SU-DHL-6 (cell line): Measurements from ENCODE around the gene TGFBR3L.

Experiments
- CTCF ChIP-seq: fragments of 200-600 bp; sonication (generic); IDR thresholded peaks from one replicate; pipeline ENCODE4 v1.5.1; 2017; ENCODE audit warnings: antibody characterized with exemption, mild to moderate bottlenecking, low read length, moderate library complexity; ENCODE audit not compliant: insufficient read depth, poor library complexity, severe bottlenecking
- EZH2phosphoT487 ChIP-seq: fragments of 200-600 bp; sonication (generic), shearing (Covaris generic); conservative IDR thresholded peaks from 2 replicates; pipeline ENCODE4 v1.6.1; 2018; ENCODE audit warnings: mild to moderate bottlenecking, antibody characterized with exemption, low read length, moderate library complexity, mixed read lengths

- TF ChIP-seq EZH2phosphoT487 (no peak), CTCF (peak; percentile 82)
Observed at GRCh38 chr19:7868671-7869452, 45.8 kb upstream of the TGFBR3L start.
